Kidney epithelial cell (primary cell): ENCODE data around the gene PPP1R16B. TPM values are rescaled to one million over a fixed set of nuclear protein-coding genes. Genes with fewer than 3 reads are reported as not detected.
"Not testable (repeated sequence)": the region's sequence is repeated elsewhere in the genome, so short reads cannot be mapped to it uniquely, and the experiment has no call there.

ENCODE experiments used
- DNase-seq: peaks from one replicate; pipeline ENCODE4 v3.0.0-alpha.2; 2010; ENCODE audit warnings: low read depth
- H3K27me3 ChIP-seq: 2 replicates; pipeline ENCODE4 v1.6.0; 2011; ENCODE audit warnings: low read length; ENCODE audit not compliant: control insufficient read depth, insufficient read depth
- H3K36me3 ChIP-seq: 2 replicates; pipeline ENCODE4 v1.5.1; 2011; ENCODE audit warnings: low read length; ENCODE audit not compliant: control insufficient read depth, insufficient read depth
- H3K4me3 ChIP-seq: 2 replicates; pipeline ENCODE4 v1.5.1; 2011; ENCODE audit warnings: low read depth, mild to moderate bottlenecking, control low read depth, low read length
- CTCF ChIP-seq: IDR thresholded peaks from 2 replicates; pipeline ENCODE4 v1.5.1; 2011; ENCODE audit warnings: mild to moderate bottlenecking, moderate library complexity, low read length, control low read depth, inconsistent platforms; ENCODE audit not compliant: insufficient read depth, poor library complexity, severe bottlenecking
- total RNA-seq: library from RNA; depleted of rRNA; stranded (reverse); fragments of >200 nt; gene quantifications from 2 replicates; pipeline ENCODE4 v1.2.3, GENCODE V29; 2015

The PPP1R16B gene
- total RNA-seq, 1 donor from 2014 or later, result 0.13 TPM

GRCh38 chr20:38812709-38813573 is 7.4 kb downstream of the PPP1R16B start:
- H3K4me3 ChIP-seq, result no peak overlapping the region
- no peak for DNase-seq
- no peaks in the 10 kb centered on the region for H3K36me3 ChIP-seq
- no peak for TF ChIP-seq CTCF
- H3K27me3 ChIP-seq, result peaks cover 15% of the 10 kb centered on the region

- not testable (repeated sequence) for H3K4me3 ChIP-seq, H3K36me3 ChIP-seq, DNase-seq
- H3K27me3 ChIP-seq, result peaks cover 10% of the 10 kb centered on the region
Observed at GRCh38 chr20:38813574-38813962, 8.1 kb downstream of the PPP1R16B start.

- DNase-seq, result no peak
- TF ChIP-seq CTCF, result no peak
- Histone ChIP-seq H3K4me3 (no peak overlapping the region), H3K36me3 (no peaks in the 10 kb centered on the region), H3K27me3 (peaks cover 3% of the 10 kb centered on the region)
Observed at GRCh38 chr20:38815446-38815845, 9.9 kb downstream of the PPP1R16B start.

- Histone ChIP-seq H3K36me3 (no peaks in the 10 kb centered on the region), H3K4me3 (no peak overlapping the region), H3K27me3 (no peaks in the 10 kb centered on the region)
- no peak for DNase-seq
- TF ChIP-seq CTCF, result no peak
Observed at GRCh38 chr20:38818113-38819065, 12.9 kb downstream of the PPP1R16B start.

- no peak for DNase-seq
- no peak for TF ChIP-seq CTCF
- no peaks in the 10 kb centered on the region for H3K36me3 ChIP-seq
Observed at GRCh38 chr20:38825571-38825900, 20.0 kb downstream of the PPP1R16B start.

GRCh38 chr20:38825901-38826625 is 20.6 kb downstream of the PPP1R16B start:
- Histone ChIP-seq H3K36me3 (no peaks in the 10 kb centered on the region), H3K4me3 (no peak overlapping the region), H3K27me3 (peaks cover 2% of the 10 kb centered on the region)
- no peak for TF ChIP-seq CTCF
- DNase-seq, result peak; percentile 29

More at GRCh38 chr20:38825571-38825900, 20.0 kb downstream of the PPP1R16B start:
- Histone ChIP-seq H3K27me3 (peaks cover 2% of the 10 kb centered on the region), H3K4me3 (no peak overlapping the region)
